ENCODE results near the gene TICAM1. TPM values are rescaled to one million over a fixed set of nuclear protein-coding genes. Genes with fewer than 3 reads are reported as not detected.
A peak's percentile ranks its signal among the peaks of the same experiment; 100 is the strongest.

TICAM1 gene
- total and polyA plus RNA-seq, 2 of the 8 experiments (the other 6 are each of a cell fraction or from before 2014, with no cell fraction given): 0.41 to 0.65 TPM

DNA sequence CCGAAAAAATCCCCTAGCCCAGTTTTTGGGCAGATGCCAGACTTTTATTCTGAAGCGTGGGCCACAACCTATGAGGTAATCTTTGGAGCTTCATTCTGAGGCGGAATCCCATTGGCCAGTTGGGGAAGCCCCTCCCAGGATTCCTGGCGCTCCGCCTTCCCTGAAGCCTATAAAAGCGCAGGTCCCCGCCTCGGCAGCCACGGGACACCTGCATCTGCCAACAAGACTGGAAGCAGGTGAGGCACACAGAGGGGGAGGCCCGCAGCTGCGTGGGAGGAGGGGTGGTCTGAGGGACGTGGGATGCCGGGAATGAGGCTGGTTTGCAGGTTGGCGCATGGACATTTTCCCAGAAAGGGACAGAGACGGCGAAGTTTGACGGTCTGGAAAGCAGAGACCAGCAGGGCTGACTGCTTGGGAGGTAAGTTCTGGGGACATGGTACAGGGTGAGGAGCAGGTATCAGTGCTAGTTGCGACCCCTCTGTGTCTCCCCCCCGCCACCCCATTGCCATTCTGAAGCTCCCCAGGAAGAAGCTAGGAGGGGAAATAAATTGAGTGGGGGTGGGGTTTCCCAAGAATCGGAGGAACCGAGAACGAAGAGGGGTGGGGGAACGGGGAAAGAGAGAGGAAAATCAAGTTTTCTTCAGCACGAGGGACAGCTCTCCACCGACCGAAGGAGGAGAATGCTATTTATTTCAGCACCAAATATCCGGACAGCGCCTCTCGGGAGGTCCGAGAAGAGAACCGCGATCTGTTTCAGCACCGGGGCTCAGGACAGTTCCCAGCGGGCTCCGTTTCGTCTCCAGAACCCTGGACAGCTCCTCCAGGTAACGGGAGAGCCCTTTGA, 62.4 kb downstream of the TICAM1 start (continued):
- TF ChIP-seq, protein P1, sequence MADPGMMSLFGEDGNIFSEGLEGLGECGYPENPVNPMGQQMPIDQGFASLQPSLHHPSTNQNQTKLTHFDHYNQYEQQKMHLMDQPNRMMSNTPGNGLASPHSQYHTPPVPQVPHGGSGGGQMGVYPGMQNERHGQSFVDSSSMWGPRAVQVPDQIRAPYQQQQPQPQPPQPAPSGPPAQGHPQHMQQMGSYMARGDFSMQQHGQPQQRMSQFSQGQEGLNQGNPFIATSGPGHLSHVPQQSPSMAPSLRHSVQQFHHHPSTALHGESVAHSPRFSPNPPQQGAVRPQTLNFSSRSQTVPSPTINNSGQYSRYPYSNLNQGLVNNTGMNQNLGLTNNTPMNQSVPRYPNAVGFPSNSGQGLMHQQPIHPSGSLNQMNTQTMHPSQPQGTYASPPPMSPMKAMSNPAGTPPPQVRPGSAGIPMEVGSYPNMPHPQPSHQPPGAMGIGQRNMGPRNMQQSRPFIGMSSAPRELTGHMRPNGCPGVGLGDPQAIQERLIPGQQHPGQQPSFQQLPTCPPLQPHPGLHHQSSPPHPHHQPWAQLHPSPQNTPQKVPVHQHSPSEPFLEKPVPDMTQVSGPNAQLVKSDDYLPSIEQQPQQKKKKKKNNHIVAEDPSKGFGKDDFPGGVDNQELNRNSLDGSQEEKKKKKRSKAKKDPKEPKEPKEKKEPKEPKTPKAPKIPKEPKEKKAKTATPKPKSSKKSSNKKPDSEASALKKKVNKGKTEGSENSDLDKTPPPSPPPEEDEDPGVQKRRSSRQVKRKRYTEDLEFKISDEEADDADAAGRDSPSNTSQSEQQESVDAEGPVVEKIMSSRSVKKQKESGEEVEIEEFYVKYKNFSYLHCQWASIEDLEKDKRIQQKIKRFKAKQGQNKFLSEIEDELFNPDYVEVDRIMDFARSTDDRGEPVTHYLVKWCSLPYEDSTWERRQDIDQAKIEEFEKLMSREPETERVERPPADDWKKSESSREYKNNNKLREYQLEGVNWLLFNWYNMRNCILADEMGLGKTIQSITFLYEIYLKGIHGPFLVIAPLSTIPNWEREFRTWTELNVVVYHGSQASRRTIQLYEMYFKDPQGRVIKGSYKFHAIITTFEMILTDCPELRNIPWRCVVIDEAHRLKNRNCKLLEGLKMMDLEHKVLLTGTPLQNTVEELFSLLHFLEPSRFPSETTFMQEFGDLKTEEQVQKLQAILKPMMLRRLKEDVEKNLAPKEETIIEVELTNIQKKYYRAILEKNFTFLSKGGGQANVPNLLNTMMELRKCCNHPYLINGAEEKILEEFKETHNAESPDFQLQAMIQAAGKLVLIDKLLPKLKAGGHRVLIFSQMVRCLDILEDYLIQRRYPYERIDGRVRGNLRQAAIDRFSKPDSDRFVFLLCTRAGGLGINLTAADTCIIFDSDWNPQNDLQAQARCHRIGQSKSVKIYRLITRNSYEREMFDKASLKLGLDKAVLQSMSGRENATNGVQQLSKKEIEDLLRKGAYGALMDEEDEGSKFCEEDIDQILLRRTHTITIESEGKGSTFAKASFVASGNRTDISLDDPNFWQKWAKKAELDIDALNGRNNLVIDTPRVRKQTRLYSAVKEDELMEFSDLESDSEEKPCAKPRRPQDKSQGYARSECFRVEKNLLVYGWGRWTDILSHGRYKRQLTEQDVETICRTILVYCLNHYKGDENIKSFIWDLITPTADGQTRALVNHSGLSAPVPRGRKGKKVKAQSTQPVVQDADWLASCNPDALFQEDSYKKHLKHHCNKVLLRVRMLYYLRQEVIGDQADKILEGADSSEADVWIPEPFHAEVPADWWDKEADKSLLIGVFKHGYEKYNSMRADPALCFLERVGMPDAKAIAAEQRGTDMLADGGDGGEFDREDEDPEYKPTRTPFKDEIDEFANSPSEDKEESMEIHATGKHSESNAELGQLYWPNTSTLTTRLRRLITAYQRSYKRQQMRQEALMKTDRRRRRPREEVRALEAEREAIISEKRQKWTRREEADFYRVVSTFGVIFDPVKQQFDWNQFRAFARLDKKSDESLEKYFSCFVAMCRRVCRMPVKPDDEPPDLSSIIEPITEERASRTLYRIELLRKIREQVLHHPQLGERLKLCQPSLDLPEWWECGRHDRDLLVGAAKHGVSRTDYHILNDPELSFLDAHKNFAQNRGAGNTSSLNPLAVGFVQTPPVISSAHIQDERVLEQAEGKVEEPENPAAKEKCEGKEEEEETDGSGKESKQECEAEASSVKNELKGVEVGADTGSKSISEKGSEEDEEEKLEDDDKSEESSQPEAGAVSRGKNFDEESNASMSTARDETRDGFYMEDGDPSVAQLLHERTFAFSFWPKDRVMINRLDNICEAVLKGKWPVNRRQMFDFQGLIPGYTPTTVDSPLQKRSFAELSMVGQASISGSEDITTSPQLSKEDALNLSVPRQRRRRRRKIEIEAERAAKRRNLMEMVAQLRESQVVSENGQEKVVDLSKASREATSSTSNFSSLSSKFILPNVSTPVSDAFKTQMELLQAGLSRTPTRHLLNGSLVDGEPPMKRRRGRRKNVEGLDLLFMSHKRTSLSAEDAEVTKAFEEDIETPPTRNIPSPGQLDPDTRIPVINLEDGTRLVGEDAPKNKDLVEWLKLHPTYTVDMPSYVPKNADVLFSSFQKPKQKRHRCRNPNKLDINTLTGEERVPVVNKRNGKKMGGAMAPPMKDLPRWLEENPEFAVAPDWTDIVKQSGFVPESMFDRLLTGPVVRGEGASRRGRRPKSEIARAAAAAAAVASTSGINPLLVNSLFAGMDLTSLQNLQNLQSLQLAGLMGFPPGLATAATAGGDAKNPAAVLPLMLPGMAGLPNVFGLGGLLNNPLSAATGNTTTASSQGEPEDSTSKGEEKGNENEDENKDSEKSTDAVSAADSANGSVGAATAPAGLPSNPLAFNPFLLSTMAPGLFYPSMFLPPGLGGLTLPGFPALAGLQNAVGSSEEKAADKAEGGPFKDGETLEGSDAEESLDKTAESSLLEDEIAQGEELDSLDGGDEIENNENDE (IDR thresholded peaks at IDR 0.05; ENCODE audit: insufficient replicate concordance, low read length): no peak
- no peak for TF ChIP-seq CBX5 (IDR thresholded peaks at IDR 0.05; ENCODE audit: low read depth, low read length)
- TF ChIP-seq ZNF274 (IDR thresholded peaks at IDR 0.05; ENCODE audit: borderline replicate concordance, extremely low read depth, low read length): no peak
- TF ChIP-seq SIN3A (conservative IDR thresholded peaks at IDR 0.05 in 1 of 2, IDR thresholded peaks at IDR 0.05 in 1 of 2; ENCODE audit: low read depth in 1 of 2, low read length in 2 of 2): peak; percentile 100
- TF ChIP-seq JUN (IDR thresholded peaks at IDR 0.05; ENCODE audit: low read depth, low read length): 0 out of 2 replicates have a peak, but pooled peaks have one; percentile 52
- peak; percentile 77; the same call in 1 of the 2 replicates for TF ChIP-seq SP1 (IDR thresholded peaks at IDR 0.05; ENCODE audit: low read depth, low read length)
- no peak for TF ChIP-seq HDAC6 (IDR thresholded peaks at IDR 0.05; ENCODE audit: low read depth, low read length)
- TF ChIP-seq RNF2 (IDR thresholded peaks at IDR 0.05; ENCODE audit: borderline replicate concordance, low read depth, low read length, missing control alignments, poor library complexity, severe bottlenecking): no peak

Measured in H1 (cell line).